ENCODE data around the gene GCNT3.

The GCNT3 gene

GRCh38 chr15:59649603-59650002 lies 38.0 kb downstream of the GCNT3 start:
- DNase-seq (ENCODE audit: low spot score), result no peak
- no peak overlapping the region for H3K27ac ChIP-seq
- CTCF ChIA-PET, result no interaction called here
- POLR2A ChIA-PET (ENCODE audit: low non-redundant PET), result no interaction called here
- TF ChIP-seq CTCF (conservative IDR thresholded peaks at IDR 0.05; ENCODE audit: low read depth), result no peak

GRCh38 chr15:59654046-59654445 lies 42.5 kb downstream of the GCNT3 start:
- POLR2A ChIA-PET (ENCODE audit: low non-redundant PET), result no interaction called here
- CTCF ChIA-PET, result no interaction called here
- no peak overlapping the region for H3K27ac ChIP-seq
- DNase-seq (ENCODE audit: low spot score), result no peak
- TF ChIP-seq CTCF (conservative IDR thresholded peaks at IDR 0.05; ENCODE audit: low read depth), result no peak

- H3K27ac ChIP-seq, result peak within 1 kb of the TSS; percentile 79
- no peak for TF ChIP-seq CTCF (conservative IDR thresholded peaks at IDR 0.05; ENCODE audit: low read depth)
- CTCF ChIA-PET, result interaction anchor here (0.7 kb wide), 1 partner anchor 26 kb away, joined by 4 read pairs; no protein-coding TSS in a partner anchor
- peak; percentile 98 for DNase-seq (ENCODE audit: low spot score)
- POLR2A ChIA-PET (ENCODE audit: low non-redundant PET), result no interaction called here
Observed at GRCh38 chr15:59656897-59657634, 45.5 kb downstream of the GCNT3 start, which contains the start of gene GTF2A2. Gene GTF2A2, minus strand, starts transcription at chr15:59657515. Its CDS starts 5,238 bp downstream, at chr15:59652277.

GRCh38 chr15:59657635-59658125 lies 46.1 kb downstream of the GCNT3 start:
- no peak for DNase-seq (ENCODE audit: low spot score)
- POLR2A ChIA-PET (ENCODE audit: low non-redundant PET), result no interaction called here
- TF ChIP-seq CTCF (conservative IDR thresholded peaks at IDR 0.05; ENCODE audit: low read depth), result no peak
- CTCF ChIA-PET, result no interaction called here
- peak overlapping the region; percentile 79 for H3K27ac ChIP-seq

- ChIA-PET POLR2A (ENCODE audit: low non-redundant PET) (no interaction called here), CTCF (no interaction called here)
- DNase-seq (ENCODE audit: low spot score), result no peak
- H3K27ac ChIP-seq, result no peak overlapping the region
- no peak for TF ChIP-seq CTCF (conservative IDR thresholded peaks at IDR 0.05; ENCODE audit: low read depth)
Observed at GRCh38 chr15:59659366-59659765, 47.8 kb downstream of the GCNT3 start.

- no peak for TF ChIP-seq CTCF (conservative IDR thresholded peaks at IDR 0.05; ENCODE audit: low read depth)
- ChIA-PET CTCF (no interaction called here), POLR2A (ENCODE audit: low non-redundant PET) (no interaction called here)
- no peak overlapping the region for H3K27ac ChIP-seq
- no peak for DNase-seq (ENCODE audit: low spot score)
Observed at GRCh38 chr15:59662260-59662659, 50.7 kb downstream of the GCNT3 start.
